GM12878 (cell line): ENCODE results near the gene RMP24.

Source experiments
- ASH2L ChIP-seq: fragments of 300-600, 200-600 bp; sonication (generic); IDR thresholded peaks from 2 replicates; pipeline ENCODE4 v1.6.1; 2017; ENCODE audit warnings: low read depth, mild to moderate bottlenecking, borderline replicate concordance
- ATF2 ChIP-seq: IDR thresholded peaks from 2 replicates; pipeline ENCODE4 v1.6.1; 2012; ENCODE audit warnings: low read length, inconsistent platforms
- ATF7 ChIP-seq: fragments of 450-650 bp; IDR thresholded peaks from 2 replicates; pipeline ENCODE4 v1.6.1; 2016; ENCODE audit warnings: low read depth, mild to moderate bottlenecking
- BRCA1 ChIP-seq: IDR thresholded peaks from 2 replicates; pipeline ENCODE4 v1.6.1; 2011; ENCODE audit warnings: low read depth, low read length, improper control_type of control experiment
- CBFB ChIP-seq: IDR thresholded peaks from 2 replicates; pipeline ENCODE4 v1.6.1; 2016; ENCODE audit warnings: antibody characterized with exemption, low read depth
- CREM ChIP-seq: IDR thresholded peaks from 2 replicates; pipeline ENCODE4 v1.6.1; 2014; ENCODE audit warnings: antibody characterized with exemption, low read depth
- CTCF ChIP-seq, 3 experiments: IDR thresholded peaks in 2 of 3; conservative IDR thresholded peaks in 1 of 3; 2 replicates each; pipeline ENCODE4 v1.5.1; 2011; ENCODE audit warnings: low read depth in 3 of 3, low read length in 3 of 3, mild to moderate bottlenecking in 3 of 3, control low read depth in 2 of 3, moderate library complexity in 2 of 3, inconsistent platforms in 1 of 3, mixed read lengths in 1 of 3; ENCODE audit not compliant: control insufficient read depth in 2 of 3, insufficient read depth in 1 of 3; ENCODE audit errors: extremely low read depth in 1 of 3
- EGR1 ChIP-seq, 2 experiments: IDR thresholded peaks; 1 replicate in 1 of 2; 2 replicates in 1 of 2; pipeline ENCODE4 v1.6.1; 2011 to 2012; ENCODE audit warnings: low read depth in 2 of 2, low read length in 2 of 2, borderline replicate concordance in 1 of 2, mild to moderate bottlenecking in 1 of 2, moderate library complexity in 1 of 2
- ESRRA ChIP-seq: IDR thresholded peaks from 2 replicates; pipeline ENCODE4 v1.6.1; 2012; ENCODE audit warnings: mild to moderate bottlenecking, low read length, improper control_type of control experiment
- EZH2 ChIP-seq: IDR thresholded peaks from 2 replicates; pipeline ENCODE4 v1.6.1; 2012; ENCODE audit warnings: low read depth, mild to moderate bottlenecking, control low read depth, inconsistent platforms, low read length, borderline replicate concordance; ENCODE audit not compliant: control insufficient read depth
- GABPA ChIP-seq: IDR thresholded peaks from 2 replicates; pipeline ENCODE4 v1.6.1; 2014; ENCODE audit warnings: antibody characterized with exemption, low read depth, mild to moderate bottlenecking, inconsistent platforms
- JUND ChIP-seq: IDR thresholded peaks from 2 replicates; pipeline ENCODE4 v1.6.1; 2012; ENCODE audit warnings: low read depth, mild to moderate bottlenecking, low read length, improper control_type of control experiment, moderate library complexity
- MTA2 ChIP-seq: fragments of 450-650 bp; IDR thresholded peaks from 2 replicates; pipeline ENCODE4 v1.6.1; 2016; ENCODE audit warnings: low read depth, mild to moderate bottlenecking, moderate library complexity
- MXI1 ChIP-seq: fragments of 150-350 bp; IDR thresholded peaks from 2 replicates; pipeline ENCODE4 v1.6.1; 2011; ENCODE audit warnings: low read depth, mild to moderate bottlenecking, inconsistent platforms, low read length, improper control_type of control experiment
- MYB ChIP-seq: fragments of 150-350 bp; IDR thresholded peaks from 2 replicates; pipeline ENCODE4 v1.6.1; 2014; ENCODE audit warnings: mild to moderate bottlenecking, low read depth, low read length, borderline replicate concordance
- NRF1 ChIP-seq: conservative IDR thresholded peaks from 2 replicates; pipeline ENCODE4 v1.6.1; 2011; ENCODE audit warnings: mild to moderate bottlenecking, low read depth, low read length, improper control_type of control experiment
- PAX5 ChIP-seq: IDR thresholded peaks from 2 replicates; pipeline ENCODE4 v1.6.1; 2011; ENCODE audit warnings: low read depth, low read length, borderline replicate concordance
- RBBP5 ChIP-seq: fragments of 200-600 bp; sonication (generic); conservative IDR thresholded peaks from 2 replicates; pipeline ENCODE4 v1.6.1; 2016
- RFX5 ChIP-seq: IDR thresholded peaks from 2 replicates; pipeline ENCODE4 v1.6.1; 2011; ENCODE audit warnings: low read depth, low read length, improper control_type of control experiment
- SIN3A ChIP-seq: IDR thresholded peaks from 2 replicates; pipeline ENCODE4 v1.6.1; 2012; ENCODE audit warnings: low read depth, low read length, improper control_type of control experiment
- SMAD1 ChIP-seq: fragments of 450-650 bp; IDR thresholded peaks from 2 replicates; pipeline ENCODE4 v1.6.1; 2018; ENCODE audit warnings: mild to moderate bottlenecking, low read depth; ENCODE audit not compliant: partially characterized antibody
- SMAD5 ChIP-seq: IDR thresholded peaks from 2 replicates; pipeline ENCODE4 v1.6.1; 2016; ENCODE audit warnings: antibody characterized with exemption, low read depth
- TARDBP ChIP-seq: IDR thresholded peaks from 2 replicates; pipeline ENCODE4 v1.6.1; 2016; ENCODE audit warnings: borderline replicate concordance
- ZBED1 ChIP-seq: IDR thresholded peaks from 2 replicates; pipeline ENCODE4 v1.6.1; 2016; ENCODE audit warnings: borderline replicate concordance
- ZBTB33 ChIP-seq: fragments of 450-650 bp; IDR thresholded peaks from 2 replicates; pipeline ENCODE4 v1.6.1; 2017; ENCODE audit warnings: mild to moderate bottlenecking
- ZNF207 ChIP-seq: fragments of 450-650 bp; IDR thresholded peaks from 2 replicates; pipeline ENCODE4 v1.6.1; 2014; ENCODE audit warnings: antibody characterized with exemption, mild to moderate bottlenecking, borderline replicate concordance
- ZNF384 ChIP-seq: IDR thresholded peaks from 2 replicates; pipeline ENCODE4 v1.6.1; 2012; ENCODE audit warnings: low read depth, mild to moderate bottlenecking, low read length, improper control_type of control experiment, borderline replicate concordance
- ZZZ3 ChIP-seq: IDR thresholded peaks from 2 replicates; pipeline ENCODE4 v1.6.1; 2011; ENCODE audit warnings: low read depth; ENCODE audit not compliant: control insufficient read depth, insufficient read length

The RMP24 gene

GRCh38 chr18:35972197-35973000, at the start of gene RMP24 (continued):
- no peak for TF ChIP-seq ATF2
- peak; percentile 92 for TF ChIP-seq CREM
- TF ChIP-seq ASH2L: no peak
- TF ChIP-seq BRCA1: 0 out of 2 replicates have a peak, but pooled peaks have one; percentile 3
- no peak for TF ChIP-seq ZNF207
- no peak for TF ChIP-seq ZZZ3
- TF ChIP-seq MYB: no peak
- no peak for TF ChIP-seq EZH2
- TF ChIP-seq NRF1: no peak
- peak; percentile 98 for TF ChIP-seq GABPA
- TF ChIP-seq MTA2: no peak
- TF ChIP-seq CTCF (IDR thresholded peaks at IDR 0.05 in 2 of 3, conservative IDR thresholded peaks at IDR 0.05 in 1 of 3; ENCODE audit: control insufficient read depth in 2 of 3, extremely low read depth in 1 of 3, insufficient read depth in 1 of 3, low read depth in 3 of 3, low read length in 3 of 3): no peak
- peak; percentile 36; the same call in 1 of the 2 replicates for TF ChIP-seq PAX5
- TF ChIP-seq TARDBP: 0 out of 2 replicates have a peak, but pooled peaks have one; percentile 70
- no peak for TF ChIP-seq RBBP5
- peak; percentile 16 for TF ChIP-seq SMAD1
- peak; percentile 41; the same call in 1 of the 2 replicates for TF ChIP-seq RFX5
- no peak; the same call in 1 of the 2 replicates for TF ChIP-seq SMAD5
- peak; percentile 91 for TF ChIP-seq MXI1
- no peak for TF ChIP-seq ATF7
- peak; percentile 44; the same call in 1 of the 2 replicates for TF ChIP-seq CBFB
- no peak for TF ChIP-seq ZBTB33
- TF ChIP-seq ZBED1: no peak
- no peak for TF ChIP-seq ZNF384
- no peak; the same call in 1 of the 2 replicates for TF ChIP-seq SIN3A
- TF ChIP-seq EGR1 (IDR thresholded peaks at IDR 0.05; ENCODE audit: borderline replicate concordance in 1 of 2, low read depth in 2 of 2, low read length in 2 of 2): peak; percentile 52 to 75; a peak in 2 of 3 replicates
- no peak for TF ChIP-seq JUND
- no peak for TF ChIP-seq ESRRA
